ENCODE measurements around the gene AZIN2. TPM values are rescaled to one million over a fixed set of nuclear protein-coding genes. Genes with fewer than 3 reads are reported as not detected.
"Not testable (repeated sequence)": the region's sequence is repeated elsewhere in the genome, so short reads cannot be mapped to it uniquely, and the experiment has no call there.

AZIN2 gene
- total RNA-seq, 6 experiments from 2014 or later: 0.62 to 1.2 (median 0.85) TPM

DNA sequence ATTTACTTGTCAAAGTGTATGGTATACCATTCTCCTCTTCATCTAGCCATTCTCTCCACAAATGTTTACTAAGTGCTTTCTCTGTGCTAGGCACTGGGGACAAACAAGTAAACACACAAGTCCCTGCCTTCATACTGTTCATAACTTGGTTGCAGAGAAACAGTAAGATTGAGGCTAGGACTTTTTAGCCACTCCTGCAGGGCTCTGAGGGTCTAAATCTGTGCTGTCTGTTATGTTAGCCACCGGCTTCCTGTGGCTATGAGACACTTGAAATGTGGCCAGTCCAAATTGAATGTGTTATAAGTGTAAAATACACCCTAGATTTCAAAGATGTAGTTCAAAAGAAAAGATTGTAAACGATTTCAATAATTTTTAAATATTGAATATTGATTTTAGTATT is 50.2 kb downstream of the AZIN2 start:
- WGBS (ENCODE audit: insufficient coverage, low coverage, low lambda C conversion rate, missing lambda C conversion rate): 68% methylated on average over 2 of the region's 2 CpGs
- ATAC-seq: no peak
- H3K36me3 ChIP-seq: no peaks in the 10 kb centered on the region
- no peaks in the 10 kb centered on the region for H3K27me3 ChIP-seq
- no peak for DNase-seq
- TF ChIP-seq POLR2A (IDR thresholded peaks at IDR 0.05) (no peak), CTCF (IDR thresholded peaks at IDR 0.05) (no peak)
- peaks cover 0 to 12% (median 0%) of the 10 kb centered on the region in 4 donors for H3K4me1 ChIP-seq
- no peaks in the 10 kb centered on the region for H3K9me3 ChIP-seq
- H3K4me3 ChIP-seq: no peak overlapping the region
- intact Hi-C loops (cut with DNase I): no loop called here
- no peak overlapping the region for H3K27ac ChIP-seq

- TF ChIP-seq CTCF (IDR thresholded peaks at IDR 0.05): no peak
- no peak for TF ChIP-seq POLR2A (IDR thresholded peaks at IDR 0.05)
- H3K27me3 ChIP-seq: no peaks in the 10 kb centered on the region
- intact Hi-C loops (cut with DNase I): no loop called here
- WGBS (ENCODE audit: insufficient coverage, low coverage, low lambda C conversion rate, missing lambda C conversion rate): 100% methylated on average over 2 of the region's 2 CpGs
- no peak overlapping the region for H3K27ac ChIP-seq
- no peak for ATAC-seq
- H3K36me3 ChIP-seq: no peaks in the 10 kb centered on the region
- H3K9me3 ChIP-seq: no peaks in the 10 kb centered on the region
- DNase-seq: no peak
- H3K4me3 ChIP-seq: no peak overlapping the region
- peaks cover 0 to 7% (median 0%) of the 10 kb centered on the region in 4 donors for H3K4me1 ChIP-seq
These were observed 51.6 kb downstream of the AZIN2 start for GRCh38 chr1:33132549-33132948.

DNA sequence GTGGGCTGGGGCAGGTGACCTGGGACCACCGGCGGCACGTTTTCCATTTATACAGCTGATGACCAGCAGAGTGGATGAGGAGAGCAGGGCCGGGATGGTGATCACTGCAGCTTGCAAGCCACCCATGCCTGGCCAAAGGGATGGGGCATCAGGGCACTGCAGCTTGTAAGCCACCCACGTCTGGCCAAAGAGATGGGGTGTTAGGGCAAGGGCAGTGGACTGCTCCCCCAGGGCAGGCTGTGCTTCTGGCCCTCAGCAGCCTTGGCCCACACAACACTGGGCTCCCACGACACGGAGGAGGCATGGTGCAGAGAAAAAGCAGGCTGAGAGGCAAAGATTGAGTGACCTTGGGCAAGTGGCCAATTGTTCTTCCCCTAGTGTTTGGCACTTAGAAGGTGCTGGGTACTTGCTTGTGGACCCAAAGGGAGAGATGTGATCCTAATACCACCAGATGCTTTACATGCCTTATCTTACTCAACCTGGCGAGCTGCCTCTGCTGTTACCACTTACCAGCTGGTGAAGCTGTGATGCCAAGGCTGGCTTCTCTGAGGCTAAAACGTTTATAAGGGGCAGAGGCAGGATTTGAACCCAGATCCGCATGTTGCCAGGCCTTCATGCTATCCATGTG is 52.6 kb downstream of the AZIN2 start:
- H3K36me3 ChIP-seq: no peaks in the 10 kb centered on the region
- DNase-seq (no peak), ATAC-seq (no peak)
- intact Hi-C loops (cut with DNase I): no loop called here
- no peak for TF ChIP-seq POLR2A (IDR thresholded peaks at IDR 0.05)
- no peak for TF ChIP-seq CTCF (IDR thresholded peaks at IDR 0.05)
- no peak overlapping the region for H3K4me3 ChIP-seq
- H3K4me1 ChIP-seq: peaks cover 0 to 1% (median 0%) of the 10 kb centered on the region in 4 donors
- H3K9me3 ChIP-seq: no peaks in the 10 kb centered on the region
- no peaks in the 10 kb centered on the region for H3K27me3 ChIP-seq
- no peak overlapping the region for H3K27ac ChIP-seq
- 54% methylated on average over 5 of the region's 10 CpGs for WGBS (ENCODE audit: insufficient coverage, low coverage, low lambda C conversion rate, missing lambda C conversion rate)

DNA sequence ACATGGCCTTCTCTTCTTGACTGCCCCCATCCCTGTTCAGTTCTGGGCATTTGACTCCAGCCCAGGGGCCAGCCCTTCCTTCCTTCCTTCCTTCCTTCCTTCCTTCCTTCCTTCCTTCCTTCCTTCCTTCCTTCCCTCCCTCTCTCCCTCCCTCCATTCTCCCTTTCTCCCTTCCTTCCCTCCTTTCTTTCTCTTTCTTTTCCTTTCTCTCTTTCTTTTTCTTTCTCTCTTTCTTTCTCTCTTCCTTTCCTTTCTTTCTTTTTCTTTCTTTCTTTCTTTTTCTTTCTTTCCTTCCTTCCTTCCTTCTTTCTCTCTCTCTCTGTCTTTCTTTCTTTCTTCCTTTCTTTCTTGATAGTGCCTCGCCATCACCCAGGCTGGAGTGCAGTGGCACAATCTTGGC is 55.1 kb downstream of the AZIN2 start:
- DNase-seq; intact Hi-C loops (cut with DNase I); H3K4me3 ChIP-seq; H3K36me3 ChIP-seq; H3K9me3 ChIP-seq; H3K27ac ChIP-seq; H3K27me3 ChIP-seq; H3K4me1 ChIP-seq; ATAC-seq: not testable (repeated sequence)
- 100% methylated on average over 1 of the region's 1 CpG for WGBS (ENCODE audit: insufficient coverage, low coverage, low lambda C conversion rate, missing lambda C conversion rate)

- no peaks in the 10 kb centered on the region for H3K4me1 ChIP-seq
- no peaks in the 10 kb centered on the region for H3K27me3 ChIP-seq
- intact Hi-C loops (cut with DNase I): no loop called here
- H3K36me3 ChIP-seq: no peaks in the 10 kb centered on the region
- no peak overlapping the region for H3K27ac ChIP-seq
- 47% methylated on average over 6 of the region's 8 CpGs for WGBS (ENCODE audit: insufficient coverage, low coverage, low lambda C conversion rate, missing lambda C conversion rate)
- ATAC-seq (peak in 1 of 4 donors; percentile 26), DNase-seq (no peak)
- no peak for TF ChIP-seq POLR2A (IDR thresholded peaks at IDR 0.05)
- peak; percentile 15 to 42 (median 38) for TF ChIP-seq CTCF (IDR thresholded peaks at IDR 0.05)
- no peak overlapping the region for H3K4me3 ChIP-seq
- no peaks in the 10 kb centered on the region for H3K9me3 ChIP-seq
These were observed 56.8 kb downstream of the AZIN2 start for GRCh38 chr1:33137800-33138199.

Data from right lobe of liver (tissue), 6 donors.